Mesendoderm (in vitro differentiated cells): Measurements from ENCODE around the gene ESPN.
"Not testable (repeated sequence)": the region's sequence is repeated elsewhere in the genome, so short reads cannot be mapped to it uniquely, and the experiment has no call there.

ENCODE experiments used
- DNase-seq: peaks from one replicate; pipeline ENCODE4 v3.0.0; 2013
- H2AK5ac ChIP-seq: 2 replicates; pipeline ENCODE4 v1.6.1; 2013; ENCODE audit warnings: low read length, inconsistent platforms
- H2BK120ac ChIP-seq: 2 replicates; pipeline ENCODE4 v1.6.1; 2013; ENCODE audit warnings: low read depth, mild to moderate bottlenecking, low read length, moderate library complexity, mixed read lengths
- H2BK15ac ChIP-seq: replicated peaks from 2 replicates; pipeline ENCODE4 v1.6.1; 2013; ENCODE audit warnings: low read depth, mild to moderate bottlenecking, moderate library complexity
- H2BK5ac ChIP-seq: 2 replicates; pipeline ENCODE4 v1.6.1; 2013; ENCODE audit warnings: low read length, inconsistent platforms
- H3K18ac ChIP-seq: 2 replicates; pipeline ENCODE4 v1.6.1; 2013; ENCODE audit warnings: mild to moderate bottlenecking, low read length, mixed read lengths
- H3K23ac ChIP-seq: one replicate; pipeline ENCODE4 v1.6.1; 2013; ENCODE audit warnings: low read length
- H3K27ac ChIP-seq: 2 replicates; pipeline ENCODE4 v1.5.1; 2013; ENCODE audit warnings: low read depth, mild to moderate bottlenecking, inconsistent platforms, low read length, moderate library complexity
- H3K27me3 ChIP-seq: 2 replicates; pipeline ENCODE4 v1.6.1; 2013; ENCODE audit warnings: low read length, control low read depth, mild to moderate bottlenecking, inconsistent platforms; ENCODE audit not compliant: insufficient read depth, poor library complexity
- H3K36me3 ChIP-seq: 2 replicates; pipeline ENCODE4 v1.6.1; 2013; ENCODE audit warnings: low read length, inconsistent platforms; ENCODE audit not compliant: control insufficient read depth, insufficient read depth
- H3K4ac ChIP-seq: one replicate; pipeline ENCODE4 v1.6.1; 2013; ENCODE audit warnings: low read depth, mild to moderate bottlenecking, low read length, moderate library complexity
- H3K4me1 ChIP-seq: 2 replicates; pipeline ENCODE4 v1.6.1; 2013; ENCODE audit warnings: low read depth, low read length, inconsistent platforms; ENCODE audit not compliant: control insufficient read depth
- H3K4me2 ChIP-seq: 2 replicates; pipeline ENCODE4 v1.6.1; 2013; ENCODE audit warnings: low read length
- H3K4me3 ChIP-seq: 2 replicates; pipeline ENCODE4 v1.5.1; 2013; ENCODE audit warnings: mild to moderate bottlenecking, low read length
- H3K56ac ChIP-seq: one replicate; pipeline ENCODE4 v1.6.1; 2013; ENCODE audit warnings: low read length
- H3K79me1 ChIP-seq: 2 replicates; pipeline ENCODE4 v1.6.1; 2013; ENCODE audit warnings: low read length, inconsistent platforms
- H3K79me2 ChIP-seq: 2 replicates; pipeline ENCODE4 v1.6.1; 2013; ENCODE audit warnings: mild to moderate bottlenecking, low read length; ENCODE audit not compliant: control insufficient read depth, insufficient read depth
- H3K9ac ChIP-seq: 2 replicates; pipeline ENCODE4 v1.6.1; 2013; ENCODE audit warnings: low read length, inconsistent platforms
- H4K5ac ChIP-seq: one replicate; pipeline ENCODE4 v1.6.1; 2013; ENCODE audit warnings: low read length
- H4K8ac ChIP-seq: one replicate; pipeline ENCODE4 v1.6.1; 2013; ENCODE audit warnings: low read depth, mild to moderate bottlenecking, control low read depth, low read length, moderate library complexity
- WGBS: extraction: QIAGEN DNeasy Blood & Tissue Kit; methylation state at CpG from one replicate; pipeline ENCODE4 v1.1.7; 2013; ENCODE audit warnings: low lambda C conversion rate, missing lambda C conversion rate; ENCODE audit not compliant: insufficient coverage; ENCODE audit errors: extremely low coverage; 5-methylcytosine and 5-hydroxymethylcytosine counted together

ESPN gene

GRCh38 chr1:6445929-6446328, 21.4 kb downstream of the ESPN start:
- H4K5ac ChIP-seq, H3K79me1 ChIP-seq, H3K9ac ChIP-seq, H3K56ac ChIP-seq, H3K23ac ChIP-seq, H2BK15ac ChIP-seq, H3K4me1 ChIP-seq, H3K36me3 ChIP-seq, DNase-seq, H2BK5ac ChIP-seq, H3K4ac ChIP-seq, H2BK120ac ChIP-seq, H3K27ac ChIP-seq, H3K4me2 ChIP-seq, H3K4me3 ChIP-seq, H2AK5ac ChIP-seq, H3K79me2 ChIP-seq, H4K8ac ChIP-seq, H3K18ac ChIP-seq, H3K27me3 ChIP-seq: not testable (repeated sequence)
- no CpG with 5 or more reads among the region's 4 CpGs for WGBS

GRCh38 chr1:6446665-6447015, 22.1 kb downstream of the ESPN start:
- Histone ChIP-seq H3K4me3 (no peak overlapping the region), H3K27me3 (no peaks in the 10 kb centered on the region), H3K79me1 (no peaks in the 10 kb centered on the region)

GRCh38 chr1:6447016-6447817, 22.6 kb downstream of the ESPN start:
- Histone ChIP-seq H2BK15ac (no peak overlapping the region), H3K36me3 (no peaks in the 10 kb centered on the region), H4K8ac (no peak overlapping the region), H3K79me1 (no peaks in the 10 kb centered on the region), H3K79me2 (no peaks in the 10 kb centered on the region), H2AK5ac (no peak overlapping the region), H3K4me1 (no peaks in the 10 kb centered on the region), H2BK5ac (no peak overlapping the region), H3K56ac (peak overlapping the region; percentile 79), H3K4me2 (peak overlapping the region; percentile 56), H4K5ac (no peak overlapping the region), H3K27me3 (no peaks in the 10 kb centered on the region), H3K27ac (no peak overlapping the region), H2BK120ac (no peak overlapping the region), H3K9ac (peak overlapping the region; percentile 44), H3K18ac (no peak overlapping the region), H3K23ac (no peak overlapping the region), H3K4me3 (no peak overlapping the region), H3K4ac (no peak overlapping the region)
- no CpG with 5 or more reads among the region's 67 CpGs for WGBS
- DNase-seq: peak; percentile 56

More at GRCh38 chr1:6446665-6447015, 22.1 kb downstream of the ESPN start:
- H2AK5ac ChIP-seq: no peak overlapping the region
- WGBS: no CpG with 5 or more reads among the region's 4 CpGs
- no peak overlapping the region for H2BK120ac ChIP-seq
- no peak overlapping the region for H3K18ac ChIP-seq
- no peaks in the 10 kb centered on the region for H3K4me1 ChIP-seq
- H3K23ac ChIP-seq: no peak overlapping the region
- peak overlapping the region; percentile 44 for H3K9ac ChIP-seq
- H3K4ac ChIP-seq: no peak overlapping the region
- no peak for DNase-seq
- H3K79me2 ChIP-seq: no peaks in the 10 kb centered on the region
- no peak overlapping the region for H2BK5ac ChIP-seq
- H3K56ac ChIP-seq: peak overlapping the region; percentile 74
- no peak overlapping the region for H4K8ac ChIP-seq
- H3K27ac ChIP-seq: no peak overlapping the region
- H2BK15ac ChIP-seq: no peak overlapping the region
- H4K5ac ChIP-seq: no peak overlapping the region
- H3K36me3 ChIP-seq: no peaks in the 10 kb centered on the region
- H3K4me2 ChIP-seq: peak overlapping the region; percentile 41

GRCh38 chr1:6447818-6448748, 23.5 kb downstream of the ESPN start:
- Histone ChIP-seq H2BK15ac (no peak overlapping the region), H2BK5ac (no peak overlapping the region), H3K18ac (no peak overlapping the region), H3K36me3 (no peaks in the 10 kb centered on the region), H3K4me3 (no peak overlapping the region), H3K4me1 (no peaks in the 10 kb centered on the region), H3K56ac (peak overlapping the region; percentile 79), H4K5ac (no peak overlapping the region), H4K8ac (no peak overlapping the region), H3K79me1 (no peaks in the 10 kb centered on the region), H3K79me2 (no peaks in the 10 kb centered on the region), H2BK120ac (no peak overlapping the region), H3K27me3 (no peaks in the 10 kb centered on the region), H3K9ac (peak overlapping the region; percentile 44), H3K4ac (no peak overlapping the region), H3K4me2 (peak overlapping the region; percentile 56), H3K23ac (no peak overlapping the region), H2AK5ac (no peak overlapping the region), H3K27ac (no peak overlapping the region)
- DNase-seq: peak; percentile 84
- no CpG with 5 or more reads among the region's 68 CpGs for WGBS

GRCh38 chr1:6448749-6449631, 24.4 kb downstream of the ESPN start:
- Histone ChIP-seq H2BK15ac (no peak overlapping the region), H3K4ac (no peak overlapping the region), H3K79me1 (no peaks in the 10 kb centered on the region), H3K36me3 (no peaks in the 10 kb centered on the region), H4K5ac (no peak overlapping the region), H3K23ac (no peak overlapping the region), H3K79me2 (no peaks in the 10 kb centered on the region), H3K27me3 (no peaks in the 10 kb centered on the region), H4K8ac (no peak overlapping the region), H3K4me1 (no peaks in the 10 kb centered on the region), H3K4me3 (no peak overlapping the region), H2BK5ac (no peak overlapping the region), H3K9ac (no peak overlapping the region), H3K27ac (no peak overlapping the region), H2BK120ac (no peak overlapping the region), H3K56ac (no peak overlapping the region), H3K4me2 (no peak overlapping the region), H3K18ac (no peak overlapping the region), H2AK5ac (no peak overlapping the region)
- peak; percentile 73 for DNase-seq
- no CpG with 5 or more reads among the region's 66 CpGs for WGBS
